Limb (tissue), 2 donors: ENCODE measurements around the gene HOXA9.

Experiments
- DNase-seq, 2 donors: peaks; one replicate each; pipeline ENCODE4 v3.0.0-alpha.2; 2016; ENCODE audit errors: extremely low spot score in 2 of 2

The HOXA9 gene

DNA sequence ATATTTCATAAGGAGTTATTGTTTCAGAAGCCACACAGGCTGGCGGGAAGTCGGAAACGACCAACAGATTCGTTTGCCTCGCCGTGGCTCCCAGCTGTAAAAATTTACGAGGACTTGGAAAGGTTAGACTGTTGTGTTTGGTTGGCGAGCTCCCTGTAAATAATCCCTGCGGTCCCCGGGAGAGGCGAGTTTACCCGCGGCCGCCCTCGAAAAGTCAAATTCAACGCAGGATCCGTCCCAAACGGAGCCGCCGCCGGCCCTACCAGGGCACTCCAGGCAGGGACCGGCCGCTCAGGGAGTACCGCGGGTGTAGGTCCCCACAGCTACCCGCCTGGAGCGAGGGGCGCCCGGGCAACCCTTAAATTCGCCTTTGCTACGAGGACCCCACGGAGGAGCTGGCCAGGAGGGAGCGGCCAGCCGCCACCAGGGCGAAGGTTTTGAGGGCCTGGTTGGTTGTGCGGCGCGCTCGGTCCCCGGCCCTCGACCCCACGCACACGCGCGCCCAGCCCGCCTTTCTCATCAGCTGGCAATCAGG, 726 bp upstream of the HOXA9 start:
- no peak for DNase-seq

DNA sequence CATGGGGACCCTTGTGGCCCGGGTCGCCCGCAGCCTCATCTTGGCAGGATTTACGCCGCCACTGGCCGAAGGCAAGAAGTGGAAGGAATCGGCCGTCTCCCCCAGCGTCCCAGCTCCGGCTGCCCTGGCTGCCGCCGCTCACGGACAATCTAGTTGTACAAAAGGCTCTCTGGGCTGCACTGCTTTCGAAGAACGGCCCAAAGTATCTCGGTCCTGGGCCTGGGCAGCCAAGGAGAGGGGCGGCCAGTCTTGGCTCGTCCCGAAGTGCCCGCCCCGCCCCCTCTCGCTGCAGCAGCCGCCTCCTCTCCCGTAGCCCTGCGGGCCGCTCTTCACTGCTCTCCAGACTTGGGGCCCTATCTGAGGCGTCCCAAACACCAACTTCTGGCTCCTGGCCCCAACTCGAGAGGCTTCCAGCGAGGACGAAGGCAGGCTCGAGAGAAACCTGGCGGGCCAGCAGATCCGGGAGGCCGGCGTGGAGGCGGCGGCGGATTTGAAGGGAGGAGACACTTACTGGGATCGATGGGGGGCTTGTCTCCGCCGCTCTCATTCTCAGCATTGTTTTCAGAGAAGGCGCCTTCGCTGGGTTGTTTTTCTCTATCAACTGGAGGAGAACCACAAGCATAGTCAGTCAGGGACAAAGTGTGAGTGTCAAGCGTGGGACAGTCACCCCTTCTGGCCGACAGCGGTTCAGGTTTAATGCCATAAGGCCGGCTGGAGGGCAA, 809 bp downstream of the HOXA9 start:
- no peak for DNase-seq

DNA sequence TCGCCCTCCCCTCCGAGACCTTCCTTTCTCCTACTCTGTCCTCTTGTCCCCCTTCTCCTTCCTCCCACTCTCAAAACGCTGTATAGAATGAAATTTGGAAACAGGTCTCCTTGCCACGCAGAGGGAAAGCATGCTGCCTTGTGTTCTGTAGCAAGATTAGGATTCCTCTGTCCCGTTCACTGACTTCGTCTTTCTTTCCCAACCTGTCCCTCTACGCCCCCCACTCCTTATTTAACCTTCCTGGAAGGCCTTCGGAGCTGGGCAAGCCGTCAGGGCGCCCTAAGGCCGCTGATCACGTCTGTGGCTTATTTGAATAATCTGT, 1.3 kb downstream of the HOXA9 start:
- no peak for DNase-seq

DNA sequence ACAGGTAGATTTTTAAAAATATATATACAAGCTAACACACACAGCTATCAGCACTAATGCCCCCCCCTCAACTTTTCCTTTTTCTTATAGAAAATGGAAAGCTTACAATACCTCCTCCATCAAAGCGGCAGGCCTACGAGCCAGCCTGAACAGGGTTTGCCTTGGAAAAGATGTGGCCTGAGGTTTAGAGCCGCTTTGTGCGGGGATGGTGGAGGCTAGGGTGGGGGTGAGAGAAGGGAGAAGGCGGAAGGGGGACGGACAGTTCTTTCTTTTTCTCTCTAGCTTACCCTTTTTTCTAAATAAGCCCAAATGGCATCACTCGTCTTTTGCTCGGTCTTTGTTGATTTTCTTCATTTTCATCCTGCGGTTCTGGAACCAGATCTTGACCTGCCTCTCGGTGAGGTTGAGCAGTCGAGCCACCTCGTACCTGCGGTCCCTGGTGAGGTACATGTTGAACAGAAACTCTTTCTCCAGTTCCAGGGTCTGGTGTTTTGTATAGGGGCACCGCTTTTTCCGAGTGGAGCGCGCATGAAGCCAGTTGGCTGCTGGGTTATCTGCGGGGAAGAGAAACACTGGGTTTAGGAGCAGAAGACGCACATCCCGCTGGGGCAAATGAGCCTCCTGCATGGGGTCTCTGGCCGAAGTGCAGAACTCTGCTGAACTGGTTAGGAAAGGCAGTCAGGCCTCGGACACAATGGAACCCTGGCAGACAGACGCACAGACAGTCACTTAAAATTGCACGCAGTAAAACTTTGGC, 1.9 kb downstream of the HOXA9 start:
- DNase-seq = no peak

DNA sequence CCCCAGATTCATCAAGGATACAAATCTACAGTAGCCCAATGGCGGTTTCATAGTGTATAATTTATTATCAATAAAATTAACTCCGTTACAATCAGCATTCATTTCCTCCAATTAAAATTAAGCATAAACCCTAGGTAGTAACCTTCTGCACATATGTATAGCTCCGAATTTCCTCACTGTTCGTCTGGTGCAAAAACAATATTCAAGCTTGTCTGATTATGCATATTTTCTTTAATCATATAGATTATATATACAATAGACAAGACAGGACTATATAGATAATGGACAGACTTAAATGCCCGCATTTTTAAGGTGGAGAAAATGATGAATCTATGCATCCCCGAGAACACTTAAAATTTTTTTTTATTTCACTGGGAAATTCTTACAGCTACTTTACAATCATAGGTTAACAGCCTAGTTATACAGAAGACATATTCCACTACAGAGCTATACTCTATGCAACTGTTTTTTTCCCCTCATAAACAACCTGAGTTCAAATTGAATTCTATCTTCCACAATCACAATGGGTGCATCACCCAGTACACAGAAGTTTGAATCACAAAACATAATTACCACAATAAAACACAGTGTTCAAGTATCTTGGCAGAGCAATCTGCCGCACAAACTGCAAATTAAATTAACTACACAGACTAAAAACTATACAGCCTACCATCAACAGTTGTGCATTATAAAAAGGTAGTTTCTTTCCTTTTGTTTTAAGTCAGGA, 2.6 kb downstream of the HOXA9 start:
- DNase-seq = no peak

DNA sequence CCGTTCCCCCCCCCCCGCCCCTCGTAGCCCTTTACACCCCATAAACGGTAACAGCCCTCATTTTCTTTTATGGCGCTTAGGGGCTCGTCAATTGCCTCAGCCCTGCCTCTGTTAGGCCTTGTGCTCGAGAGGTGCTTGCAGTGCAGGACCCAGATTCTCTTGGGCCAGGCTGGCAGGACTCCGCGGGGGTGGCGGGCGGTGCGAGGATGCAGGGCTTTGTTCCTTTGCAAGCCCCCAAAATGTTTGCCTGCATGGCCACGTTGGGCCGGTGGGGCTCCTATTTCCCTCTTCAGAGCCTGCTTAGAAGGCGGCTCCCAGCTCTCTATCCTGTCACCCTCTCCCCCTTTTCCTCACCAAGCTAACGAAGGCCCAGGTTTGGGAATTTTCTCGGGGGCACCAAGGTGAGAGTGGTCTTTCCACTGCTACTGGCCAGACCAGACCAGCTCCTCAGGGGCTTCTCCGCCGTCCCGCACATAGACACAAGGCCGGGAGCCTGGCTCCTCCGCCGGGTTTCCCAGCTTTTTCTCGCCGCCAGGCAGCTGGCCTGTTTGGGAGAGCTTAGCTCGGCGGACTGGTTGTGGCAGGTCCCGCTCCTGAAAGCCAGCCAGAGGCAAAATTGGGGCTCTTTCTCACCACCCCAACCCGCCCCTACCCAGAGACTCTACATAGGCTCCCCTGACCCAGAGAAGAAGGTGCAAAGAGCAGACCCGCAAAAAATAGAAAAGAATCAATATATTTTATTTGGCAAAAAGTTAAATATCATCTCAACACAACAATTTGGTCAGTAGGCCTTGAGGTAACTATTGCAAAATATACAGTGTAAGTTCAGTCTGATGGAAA, 3.4 kb downstream of the HOXA9 start:
- DNase-seq = no peak

DNA sequence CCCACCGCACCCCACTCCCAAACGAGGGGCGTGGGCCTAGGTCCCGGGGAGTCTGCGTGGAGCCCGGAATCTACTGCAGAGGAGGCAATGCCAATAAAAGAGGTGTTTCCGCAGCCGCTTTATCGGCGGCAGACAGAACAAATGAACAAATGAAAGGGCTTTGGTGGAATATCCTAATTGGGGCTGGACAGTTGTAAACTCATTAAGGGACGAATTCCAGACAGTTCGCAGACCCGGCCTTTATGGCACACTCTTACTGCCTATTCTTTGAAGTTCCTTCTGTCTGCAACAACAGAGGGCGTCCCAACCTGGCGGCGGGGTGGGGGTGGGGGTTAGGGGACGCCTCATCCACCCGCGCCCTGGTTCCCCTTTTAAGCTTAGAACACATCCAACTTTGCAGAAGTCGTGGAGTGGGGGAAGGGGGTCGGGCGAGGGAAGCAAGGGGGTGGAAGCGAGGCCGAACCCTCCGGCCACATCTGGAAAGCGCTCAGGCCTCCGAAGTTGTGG, 4.1 kb downstream of the HOXA9 start:
- DNase-seq = no peak

DNA sequence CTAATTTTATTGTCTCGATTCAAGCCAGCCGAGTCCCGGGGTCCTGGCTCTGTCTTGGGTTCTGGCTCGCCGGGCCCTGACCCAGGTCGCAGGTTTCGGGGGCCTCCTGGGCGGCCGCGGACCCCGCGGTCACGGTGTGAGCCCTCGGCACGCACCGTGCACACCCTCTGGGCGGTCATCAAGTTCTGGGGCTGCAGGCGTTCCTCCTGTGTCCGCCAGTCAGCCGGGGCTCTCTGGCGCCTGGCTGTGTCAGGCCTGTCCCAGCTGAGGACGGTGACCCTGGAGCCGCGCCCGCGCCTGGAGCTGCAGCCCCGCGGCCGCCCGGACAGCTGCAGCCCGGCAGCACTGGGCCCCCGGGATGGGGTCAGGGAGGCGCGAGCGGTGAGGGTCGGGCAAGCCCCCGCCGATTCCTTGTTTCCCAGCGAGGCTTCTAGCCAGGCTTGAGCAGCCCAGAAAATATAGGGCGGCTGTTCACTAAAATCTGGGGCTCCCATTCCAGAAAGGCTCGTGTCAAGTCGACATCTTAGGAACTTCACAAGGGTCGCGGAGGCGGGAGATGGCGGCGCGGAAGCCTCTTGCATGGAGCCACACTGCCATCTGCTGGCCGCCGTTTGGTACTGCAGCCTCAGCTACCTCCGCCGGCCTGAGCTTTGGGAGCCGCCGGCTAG, 4.7 kb downstream of the HOXA9 start:
- DNase-seq = peak; percentile 89 to 97

DNA sequence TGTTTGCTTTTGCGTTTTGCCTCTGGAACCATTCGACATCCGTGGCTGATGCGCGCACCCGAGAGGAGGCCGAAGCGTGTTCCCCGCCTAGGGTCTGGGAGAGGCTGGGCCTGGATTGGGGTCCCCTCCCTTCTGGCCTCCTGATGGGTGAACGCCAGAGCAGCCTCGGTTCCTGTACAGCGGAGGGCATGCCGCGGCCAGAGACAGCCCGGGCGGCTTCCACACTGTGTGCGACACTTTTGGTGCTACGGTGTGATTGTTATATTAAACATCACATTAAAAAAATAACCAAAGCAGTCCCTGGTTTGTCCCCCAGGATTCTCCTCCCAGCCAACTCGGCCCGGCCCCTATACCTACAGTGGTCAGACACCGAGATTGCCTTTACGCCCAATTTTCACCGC, 5.2 kb downstream of the HOXA9 start:
- DNase-seq = peak in 1 of 2 donors; percentile 78

DNA sequence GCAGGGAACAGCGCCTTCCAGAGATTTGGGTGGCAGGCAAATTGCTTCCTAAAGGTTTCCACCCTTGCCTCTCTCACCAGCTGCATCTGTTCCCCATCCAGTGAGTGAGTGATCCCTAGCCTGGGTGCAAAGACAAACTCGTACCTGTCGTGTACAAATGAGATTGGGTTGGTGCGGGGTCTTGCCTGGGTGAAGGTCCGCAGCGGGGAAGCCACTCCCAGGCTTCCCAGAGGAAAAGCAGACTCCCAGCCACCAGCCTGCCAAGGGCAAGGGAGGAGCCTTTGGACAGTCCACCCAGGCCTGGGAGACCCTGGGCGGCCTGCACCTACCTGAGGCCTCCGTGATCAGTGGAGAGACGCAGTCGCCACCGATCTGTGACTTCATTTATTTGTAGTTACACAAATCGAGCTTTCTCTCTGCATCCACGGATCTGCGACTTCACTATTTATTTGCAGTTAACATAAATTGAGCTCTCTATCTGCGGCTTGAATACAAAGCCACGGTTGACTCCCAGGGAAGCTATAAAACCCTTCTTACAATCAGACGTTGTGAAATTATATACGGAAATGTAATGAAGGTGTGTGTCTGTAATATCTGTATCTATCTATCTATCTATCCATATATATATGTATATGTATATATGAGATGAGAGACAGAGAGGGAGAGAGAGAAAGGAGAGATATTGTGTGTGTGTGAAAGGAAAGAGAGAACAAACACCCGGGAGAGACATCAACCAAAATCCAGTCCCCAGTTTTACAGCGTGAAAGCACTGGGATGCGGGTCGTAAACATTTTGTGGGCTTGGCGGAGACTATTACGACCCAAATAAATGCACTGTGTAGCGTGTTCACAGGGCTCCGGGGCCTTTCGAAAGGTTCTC, 5.8 kb downstream of the HOXA9 start:
- DNase-seq = peak in 1 of 2 donors; percentile 65

DNA sequence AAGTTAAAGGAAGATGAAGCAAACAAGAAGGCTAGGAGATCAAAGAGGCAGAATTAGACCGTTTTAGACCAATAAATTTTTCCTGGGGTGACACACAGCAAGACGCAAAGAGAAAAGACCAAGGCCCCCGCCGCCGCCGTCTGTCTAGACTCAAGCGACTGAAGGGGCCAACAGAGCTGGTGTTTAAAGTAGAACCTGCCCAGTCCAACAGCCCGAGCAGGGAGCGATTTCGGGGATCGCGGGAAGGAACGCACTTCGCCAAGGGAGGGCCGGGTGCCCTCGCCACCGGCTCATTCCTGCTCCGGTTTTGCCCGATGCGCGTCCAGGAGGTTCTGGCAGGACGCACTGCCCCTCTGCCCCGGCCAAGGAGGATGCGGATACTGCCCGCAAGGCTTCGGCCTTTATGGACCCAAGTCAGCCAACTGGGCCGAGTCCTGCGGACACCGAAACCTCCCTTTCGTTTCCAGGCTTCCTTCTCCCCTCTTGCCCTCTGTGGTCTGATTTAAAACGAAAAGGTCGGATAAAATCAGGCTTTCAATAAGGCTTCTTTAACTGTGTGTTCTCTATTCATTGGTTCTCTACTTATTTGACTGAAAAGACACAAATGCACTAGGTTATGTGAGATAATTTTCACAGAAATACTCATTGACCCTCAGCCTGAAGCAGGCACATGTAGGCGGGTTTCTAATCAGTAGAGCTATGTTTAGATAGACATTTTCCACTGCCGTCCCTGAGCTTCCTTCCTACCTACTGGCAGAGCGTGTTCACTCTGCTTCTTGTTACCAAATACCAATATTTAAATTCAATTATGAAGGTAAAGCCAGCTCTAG, 6.7 kb downstream of the HOXA9 start:
- DNase-seq = peak in 1 of 2 donors; percentile 65

DNA sequence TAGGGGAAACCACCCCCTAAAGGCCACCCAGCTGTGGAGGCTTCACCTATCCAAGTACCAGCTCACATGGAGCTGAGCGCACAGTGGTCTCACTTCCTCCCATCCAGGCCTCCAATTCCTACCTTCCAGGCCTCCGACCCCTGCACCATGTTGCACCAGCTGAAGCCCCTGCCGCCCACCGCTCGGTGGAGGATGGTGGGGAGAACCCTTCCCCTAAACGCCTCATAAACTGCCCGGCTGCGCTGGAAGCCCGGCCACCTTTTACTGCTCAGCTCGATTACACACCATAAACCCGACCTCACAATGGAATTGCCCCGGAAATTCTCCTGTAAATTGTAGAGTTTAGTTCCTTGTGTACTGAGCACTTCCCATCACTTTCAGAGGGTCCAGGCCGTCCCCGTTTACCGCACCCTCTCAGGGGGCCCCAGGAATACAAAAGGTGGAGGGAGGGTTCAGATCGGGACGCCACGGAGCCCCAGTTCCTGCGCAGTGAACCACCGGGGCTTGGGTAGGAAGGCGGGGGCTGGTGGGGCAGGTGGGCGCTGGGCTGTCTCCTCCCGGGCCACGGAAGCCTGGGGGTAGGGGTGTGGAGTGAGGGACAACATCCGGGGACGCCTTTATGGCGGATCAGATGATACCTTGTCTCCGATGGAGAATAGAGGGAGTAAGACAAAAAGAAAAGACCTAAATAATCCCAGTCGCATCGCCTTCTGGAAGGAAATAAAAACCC, 7.5 kb downstream of the HOXA9 start:
- DNase-seq = peak in 1 of 2 donors; percentile 59

DNA sequence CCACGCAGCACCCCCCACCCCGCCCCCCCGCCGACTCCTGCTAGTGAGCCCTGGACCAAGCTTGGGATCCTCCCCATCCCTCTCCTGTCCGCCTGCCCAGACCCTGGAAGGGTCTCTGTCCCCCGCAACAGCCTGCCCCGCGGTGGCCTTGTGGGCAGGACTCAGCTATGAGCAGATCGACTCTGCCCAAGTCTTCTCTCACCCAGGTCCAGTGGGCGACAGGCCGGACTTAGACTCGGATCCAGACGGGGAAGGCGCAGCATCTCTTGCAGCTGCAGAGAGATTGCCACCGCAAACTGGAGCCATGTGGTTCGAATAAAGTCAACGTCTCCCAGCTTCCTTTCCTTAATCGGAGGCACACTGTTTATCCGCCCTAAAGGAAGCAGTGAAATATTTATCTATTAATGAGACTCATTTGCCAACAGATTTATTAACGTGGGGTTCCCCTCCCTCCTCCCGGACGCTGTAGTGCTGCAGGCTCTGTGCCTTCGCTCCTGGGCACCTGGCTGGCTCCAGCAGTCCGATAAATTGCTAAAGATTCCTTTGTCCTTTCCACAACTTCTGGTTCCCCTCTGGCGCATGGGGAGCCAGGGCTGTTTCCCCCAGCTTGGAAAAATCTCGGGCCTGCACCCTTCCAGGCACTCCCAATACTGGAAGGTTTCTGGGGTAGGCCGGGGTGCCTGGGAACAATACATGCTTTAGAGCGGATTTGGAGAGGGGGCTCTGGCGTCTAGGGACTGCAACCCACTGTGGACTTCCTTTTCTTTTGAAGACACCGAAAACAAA, 8.2 kb downstream of the HOXA9 start:
- DNase-seq = no peak

DNA sequence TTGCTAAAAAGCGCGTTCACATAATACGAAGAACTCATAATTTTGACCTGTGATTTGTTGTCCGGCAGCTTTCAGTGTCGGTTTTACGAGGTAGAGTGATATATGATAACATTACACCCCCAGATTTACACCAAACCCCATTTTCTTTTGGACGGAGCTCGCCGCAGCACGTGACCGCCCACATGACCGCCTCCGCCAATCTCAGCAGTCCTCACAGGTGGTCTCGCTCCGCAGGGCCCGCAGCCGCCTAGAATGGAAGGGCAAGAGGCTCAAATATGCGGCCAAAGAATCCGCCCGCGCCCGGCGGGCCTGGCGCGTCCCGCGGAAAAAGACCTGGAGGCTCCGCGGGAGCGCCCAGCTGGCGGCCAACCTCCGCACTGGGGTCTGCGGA, 8.8 kb downstream of the HOXA9 start, which contains the start of gene HOXA7:
Gene HOXA7 (minus strand): TSS at position 168 of the 391 bp plus-strand sequence. CDS start 130 bp downstream, at position 38.
- DNase-seq = peak; percentile 86 to 92

DNA sequence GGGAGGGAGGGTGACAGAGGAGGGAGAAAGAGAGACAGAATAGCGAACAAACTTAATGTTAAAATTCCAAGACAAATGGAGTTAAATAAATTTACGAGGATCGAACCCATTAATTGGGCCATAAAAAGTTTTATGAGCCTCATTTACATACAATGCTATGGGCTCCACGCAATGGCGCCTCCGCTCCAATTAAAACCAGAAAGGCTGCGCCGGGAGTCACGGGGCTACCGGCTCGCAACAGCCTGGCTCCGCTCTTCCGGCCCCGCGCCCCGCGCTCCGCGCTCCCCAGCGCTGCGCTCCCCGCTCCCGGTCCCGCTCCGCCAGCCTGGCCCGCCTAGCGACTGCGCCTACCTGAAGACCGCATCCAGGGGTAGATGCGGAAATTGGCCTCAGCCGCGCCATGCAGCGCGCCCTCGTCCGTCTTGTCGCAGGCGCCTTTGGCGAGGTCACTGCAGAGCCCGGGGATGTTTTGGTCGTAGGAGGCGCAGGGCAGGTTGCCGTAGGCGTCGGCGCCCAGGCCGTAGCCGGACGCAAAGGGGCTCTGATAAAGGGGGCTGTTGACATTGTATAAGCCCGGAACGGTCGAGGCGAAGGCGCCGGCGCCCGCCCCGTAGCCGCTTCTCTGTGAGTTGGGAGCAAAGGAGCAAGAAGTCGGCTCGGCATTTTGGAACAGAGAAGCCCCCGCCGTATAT, 9.4 kb downstream of the HOXA9 start:
- no peak for DNase-seq
